ENCODE results near the gene BABAM2.

GRCh38 chr2:28035816-28036215 is 145.3 kb downstream of the BABAM2 start:
- TF ChIP-seq CTCF (conservative IDR thresholded peaks at IDR 0.05; ENCODE audit: low read depth, low read length) (no peak), EZH2 (IDR thresholded peaks at IDR 0.05; ENCODE audit: low read length, unreplicated experiment) (no peak)

Measured in PC-3 (cell line).